GM23248 (cell line): ENCODE results near the gene AIPL1. TPM values are rescaled to one million over a fixed set of nuclear protein-coding genes. Genes with fewer than 3 reads are reported as not detected.

Source experiments
- DNase-seq: peaks from one replicate; pipeline ENCODE4 v3.0.0-alpha.2; 2015
- H2AFZ ChIP-seq: fragments of 200-600 bp; sonication (generic); 2 replicates; pipeline ENCODE4 v1.6.1; 2016; ENCODE audit warnings: antibody characterized with exemption
- H3F3A ChIP-seq: fragments of 200-600 bp; sonication (generic); 2 replicates; pipeline ENCODE4 v1.6.1; 2016; ENCODE audit warnings: mild to moderate bottlenecking, antibody characterized with exemption, mixed run types; ENCODE audit not compliant: insufficient read depth
- H3K27ac ChIP-seq: fragments of 200-600 bp; sonication (generic); 2 replicates; pipeline ENCODE4 v1.5.1; 2016; ENCODE audit warnings: mild to moderate bottlenecking
- H3K27me3 ChIP-seq: fragments of 200-600 bp; sonication (generic); replicated peaks from 2 replicates; pipeline ENCODE4 v1.6.1; 2016; ENCODE audit warnings: mild to moderate bottlenecking; ENCODE audit not compliant: insufficient read depth
- H3K36me3 ChIP-seq: fragments of 200-600 bp; sonication (generic); 2 replicates; pipeline ENCODE4 v1.6.1; 2016; ENCODE audit warnings: low read depth, mild to moderate bottlenecking
- H3K4me1 ChIP-seq: fragments of 200-600 bp; sonication (generic); 2 replicates; pipeline ENCODE4 v1.6.1; 2016; ENCODE audit warnings: mild to moderate bottlenecking; ENCODE audit not compliant: insufficient read depth
- H3K4me2 ChIP-seq: fragments of 200-600 bp; sonication (generic); one replicate; pipeline ENCODE4 v1.6.1; 2016; ENCODE audit warnings: mild to moderate bottlenecking; ENCODE audit not compliant: unreplicated experiment
- H3K4me3 ChIP-seq: fragments of 200-600 bp; sonication (generic); 2 replicates; pipeline ENCODE4 v1.5.1; 2016; ENCODE audit warnings: mild to moderate bottlenecking
- H3K79me2 ChIP-seq: fragments of 200-600 bp; sonication (generic); 2 replicates; pipeline ENCODE4 v1.6.1; 2016; ENCODE audit warnings: mild to moderate bottlenecking; ENCODE audit not compliant: insufficient read depth
- H3K9ac ChIP-seq: fragments of 200-600 bp; sonication (generic); 2 replicates; pipeline ENCODE4 v1.6.1; 2016; ENCODE audit warnings: mild to moderate bottlenecking
- H3K9me2 ChIP-seq: fragments of 200-600 bp; sonication (generic); 2 replicates; pipeline ENCODE4 v1.6.1; 2016; ENCODE audit warnings: mixed run types, mild to moderate bottlenecking, moderate library complexity; ENCODE audit not compliant: insufficient read depth
- H3K9me3 ChIP-seq: fragments of 200-600 bp; sonication (generic); one replicate; pipeline ENCODE4 v1.6.1; 2017; ENCODE audit warnings: low read depth
- H4K20me1 ChIP-seq: fragments of 200-600 bp; sonication (generic); 2 replicates; pipeline ENCODE4 v1.6.0; 2016; ENCODE audit not compliant: insufficient read depth
- EZH2 ChIP-seq: fragments of 200-600 bp; sonication (generic); IDR thresholded peaks from 2 replicates; pipeline ENCODE4 v1.6.1; 2018; ENCODE audit warnings: antibody characterized with exemption, mild to moderate bottlenecking; ENCODE audit not compliant: insufficient read depth, poor library complexity, severe bottlenecking
- EZH2phosphoT487 ChIP-seq: fragments of 200-600 bp; sonication (generic); IDR thresholded peaks from 2 replicates; pipeline ENCODE4 v1.6.1; 2018; ENCODE audit warnings: antibody characterized with exemption, moderate library complexity, mild to moderate bottlenecking, low read depth; ENCODE audit not compliant: insufficient read depth
- WGBS, 2 experiments: methylation state at CpG; one replicate each; pipeline ENCODE4 v1.1.6; 2015 to 2017; ENCODE audit warnings: low lambda C conversion rate in 2 of 2, low coverage in 1 of 2; ENCODE audit errors: missing lambda C conversion rate in 2 of 2; 5-methylcytosine and 5-hydroxymethylcytosine counted together
- in situ Hi-C: fragments of 300-500 bp; cut with MboI; formaldehyde crosslinking; loops from 2 replicates; pipeline ENCODE4 v1.15.0; 2020
- polyA plus RNA-seq: library from polyadenylated mRNA; unstranded; fragments of >200 nt; fragmentation: Nextera tagmentation; extraction: Ambion mirVana; gene quantifications from 2 replicates; pipeline ENCODE4 v1.2.1, GENCODE V29; 2016
- total RNA-seq: library from RNA; depleted of rRNA; stranded (reverse); fragments of >200 nt; shearing (Covaris generic); gene quantifications from 2 replicates; pipeline ENCODE4 v1.2.3, GENCODE V29; 2014

Gene AIPL1
- total and polyA plus RNA-seq, 2 experiments from 2014 or later = not detected

DNA sequence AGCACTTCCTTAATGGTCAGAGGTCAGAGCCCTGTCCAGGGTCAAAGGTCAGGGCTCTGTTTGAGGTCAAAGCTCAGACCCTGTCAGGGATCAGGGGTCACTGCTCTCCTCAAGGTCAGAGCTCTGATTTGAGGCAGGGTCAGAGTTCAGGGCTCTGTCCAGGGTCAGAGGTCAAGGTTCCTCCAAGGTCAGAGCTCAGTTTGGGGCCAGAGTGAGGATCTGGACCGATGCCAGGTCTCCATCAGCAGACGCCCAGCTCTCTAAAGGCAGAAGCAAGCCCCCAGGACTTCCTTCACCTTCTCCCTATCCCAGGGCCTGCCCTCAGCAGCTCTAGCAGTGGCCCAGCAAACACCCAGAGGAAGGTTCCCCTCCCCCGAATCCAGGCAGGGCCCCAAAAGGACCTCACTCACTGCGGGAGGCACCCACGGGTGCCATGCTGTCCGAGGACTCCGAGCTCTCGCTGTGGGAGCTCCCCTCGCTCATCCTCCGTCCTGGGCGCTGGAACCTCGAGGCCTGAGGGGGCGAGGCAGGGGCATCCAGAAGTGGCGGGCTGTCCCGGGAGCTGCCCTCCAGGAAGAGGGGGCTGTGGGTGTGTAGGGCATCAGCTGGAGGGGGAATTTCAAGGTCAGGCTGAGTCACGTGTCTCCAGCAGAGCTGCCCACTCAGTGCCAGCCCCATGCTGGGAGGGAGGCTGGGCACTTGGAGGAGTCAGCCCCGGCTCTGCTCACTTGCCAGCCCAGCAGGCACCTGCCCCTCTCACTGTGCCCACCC lies 36.0 kb upstream of the AIPL1 start:
- Histone ChIP-seq H3K9ac (no peak overlapping the region), H3K9me3 (no peaks in the 10 kb centered on the region), H3K27ac (no peak overlapping the region), H2AFZ (no peak overlapping the region), H3K4me2 (no peak overlapping the region), H3K36me3 (no peaks in the 10 kb centered on the region; the same call in 1 of the 2 replicates), H3K9me2 (no peaks in the 10 kb centered on the region), H4K20me1 (no peaks in the 10 kb centered on the region), H3K4me3 (no peak overlapping the region), H3K4me1 (peaks cover 14% of the 10 kb centered on the region), H3K79me2 (no peaks in the 10 kb centered on the region), H3F3A (peaks cover 5% of the 10 kb centered on the region; the same call in 1 of the 2 replicates), H3K27me3 (no peaks in the 10 kb centered on the region)
- in situ Hi-C loops = no loop called here
- 88 to 94% methylated on average over 14 to 17 of the region's 17 CpGs for WGBS, 2 experiments
- TF ChIP-seq EZH2phosphoT487 = no peak
- TF ChIP-seq EZH2 = no peak
- peak; percentile 16 for DNase-seq

GRCh38 chr17:6470146-6470718 lies 35.3 kb upstream of the AIPL1 start:
- 94% methylated on average over 18 to 21 of the region's 24 CpGs for WGBS, 2 experiments
- TF ChIP-seq EZH2phosphoT487 (no peak), EZH2 (no peak)
- no peak for DNase-seq
- Histone ChIP-seq H3K27me3 (no peaks in the 10 kb centered on the region), H3K4me1 (peaks cover 10% of the 10 kb centered on the region), H3K27ac (no peak overlapping the region), H2AFZ (no peak overlapping the region), H3K9ac (no peak overlapping the region), H4K20me1 (no peaks in the 10 kb centered on the region), H3K9me2 (no peaks in the 10 kb centered on the region), H3K79me2 (no peaks in the 10 kb centered on the region), H3K4me3 (no peak overlapping the region), H3F3A (no peaks in the 10 kb centered on the region), H3K9me3 (no peaks in the 10 kb centered on the region), H3K36me3 (no peaks in the 10 kb centered on the region; the same call in 1 of the 2 replicates), H3K4me2 (no peak overlapping the region)
- in situ Hi-C loops = no loop called here

DNA sequence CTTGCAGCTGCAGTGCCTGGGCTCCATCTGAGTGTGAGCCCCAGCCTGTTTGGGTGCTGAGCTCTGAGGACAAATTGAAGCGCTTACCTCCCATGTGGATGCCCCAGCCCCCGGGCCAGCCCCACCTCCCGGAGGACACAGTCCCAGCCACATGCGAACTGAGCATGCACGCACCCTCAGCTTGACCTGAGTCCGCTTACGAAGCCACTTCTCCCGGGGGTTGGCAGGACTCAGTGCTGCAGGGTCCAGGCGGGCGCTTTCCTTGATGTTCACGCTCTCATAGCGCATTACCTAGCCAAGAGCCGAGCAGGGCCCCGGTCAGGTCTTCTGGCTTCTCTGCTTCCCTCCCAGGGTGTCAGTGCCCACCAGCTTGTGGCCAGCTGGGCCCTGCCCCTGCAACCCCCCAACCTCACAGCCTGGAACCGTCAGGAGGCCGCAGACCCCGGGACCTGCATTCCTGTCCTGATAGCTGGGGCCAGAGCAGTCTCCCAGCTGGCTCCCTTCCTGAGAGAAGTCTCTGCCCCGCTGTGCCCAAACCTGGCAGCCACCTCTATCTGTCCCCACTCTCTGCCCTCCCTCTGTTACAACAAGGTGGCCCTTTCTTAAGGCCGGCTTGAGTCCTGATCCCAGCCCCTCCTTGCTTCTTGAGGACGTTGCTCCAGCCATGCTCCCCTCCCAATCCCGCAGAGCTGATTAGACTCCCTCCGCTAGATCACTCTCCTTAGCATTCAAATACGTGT lies 33.3 kb upstream of the AIPL1 start:
- TF ChIP-seq EZH2phosphoT487 = no peak
- no peak for TF ChIP-seq EZH2

DNA sequence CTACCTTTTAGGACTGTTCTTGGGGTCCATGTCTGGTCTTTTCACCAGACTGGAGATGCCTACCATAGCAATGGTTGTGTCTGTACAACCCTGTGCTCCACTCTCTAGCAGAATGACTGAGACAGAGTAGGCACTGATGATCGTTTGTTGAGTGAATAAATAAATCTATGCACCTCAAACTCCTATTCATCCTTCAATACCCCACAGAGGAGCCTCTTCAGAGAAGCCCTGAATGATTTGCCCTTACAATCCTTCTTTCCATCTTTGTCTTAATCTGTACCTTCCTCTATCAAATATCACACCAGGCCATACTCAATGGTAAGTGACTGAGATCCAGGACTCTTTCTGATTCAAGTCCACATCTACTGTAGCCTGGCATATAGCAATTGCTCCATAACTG lies 32.6 kb upstream of the AIPL1 start:
- no peak for DNase-seq
- Histone ChIP-seq H3K36me3 (no peaks in the 10 kb centered on the region; the same call in 1 of the 2 replicates), H3K9me2 (no peaks in the 10 kb centered on the region), H3F3A (no peaks in the 10 kb centered on the region), H3K79me2 (no peaks in the 10 kb centered on the region), H3K9ac (no peak overlapping the region), H3K27ac (no peak overlapping the region), H3K4me3 (no peak overlapping the region), H4K20me1 (no peaks in the 10 kb centered on the region), H3K27me3 (no peaks in the 10 kb centered on the region), H3K9me3 (no peaks in the 10 kb centered on the region), H3K4me2 (no peak overlapping the region), H2AFZ (no peak overlapping the region), H3K4me1 (peaks cover 10% of the 10 kb centered on the region)
- in situ Hi-C loops = no loop called here
- TF ChIP-seq EZH2phosphoT487 (no peak), EZH2 (no peak)
- 89 to 95% methylated on average over 1 of the region's 1 CpG for WGBS, 2 experiments

More for the DNA sequence above, 33.3 kb upstream of the AIPL1 start:
- no peak overlapping the region for H3K4me3 ChIP-seq
- H3K4me2 ChIP-seq = no peak overlapping the region
- WGBS, 2 experiments = 75 to 78% methylated on average over 23 of the region's 23 CpGs
- no peak overlapping the region for H2AFZ ChIP-seq
- H3K36me3 ChIP-seq = no peaks in the 10 kb centered on the region; the same call in 1 of the 2 replicates
- no peaks in the 10 kb centered on the region for H3K9me2 ChIP-seq
- no peak for DNase-seq
- H4K20me1 ChIP-seq = no peaks in the 10 kb centered on the region
- peaks cover 10% of the 10 kb centered on the region for H3K4me1 ChIP-seq
- no peak overlapping the region for H3K27ac ChIP-seq
- in situ Hi-C loops = no loop called here
- no peak overlapping the region for H3K9ac ChIP-seq
- H3K9me3 ChIP-seq = no peaks in the 10 kb centered on the region
- no peaks in the 10 kb centered on the region for H3K79me2 ChIP-seq
- no peaks in the 10 kb centered on the region for H3K27me3 ChIP-seq
- H3F3A ChIP-seq = no peaks in the 10 kb centered on the region
